GM18909 (cell line): Measurements from ENCODE around the gene FAM131A.

Experiments used
- ATAC-seq: cut with Tn5 transposase; IDR thresholded peaks from one replicate; pipeline ENCODE4 v1.9.1; 2021; ENCODE audit warnings: mild to moderate bottlenecking; ENCODE audit not compliant: unreplicated experiment, poor library complexity

Gene FAM131A

DNA sequence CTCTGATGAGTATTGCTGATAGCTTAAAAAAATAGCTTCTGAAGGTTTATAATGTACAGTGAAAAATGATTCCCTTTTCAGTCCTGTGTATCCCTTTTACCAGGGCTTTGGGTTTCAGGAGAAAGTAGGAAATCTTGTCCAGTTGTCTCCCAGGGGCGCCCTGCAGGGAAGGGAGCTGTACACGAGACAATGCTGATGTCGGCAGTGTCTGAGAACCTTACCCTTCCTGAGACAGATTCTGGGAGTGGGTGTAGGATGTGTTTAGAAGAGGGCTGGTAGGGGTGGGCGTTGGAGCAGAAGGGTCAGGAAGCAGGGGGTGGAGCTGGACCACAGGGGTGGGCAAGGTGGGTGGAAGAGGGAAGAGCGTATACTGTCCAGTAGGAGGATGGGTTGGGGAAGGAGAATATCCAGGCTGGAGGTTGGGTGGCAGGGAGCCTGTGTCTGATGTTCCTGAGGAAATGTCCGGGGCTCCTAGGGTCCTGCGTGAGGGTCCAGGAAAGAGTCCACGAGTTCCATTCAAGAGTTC lies 35.0 kb downstream of the FAM131A start:
- no peak for ATAC-seq

DNA sequence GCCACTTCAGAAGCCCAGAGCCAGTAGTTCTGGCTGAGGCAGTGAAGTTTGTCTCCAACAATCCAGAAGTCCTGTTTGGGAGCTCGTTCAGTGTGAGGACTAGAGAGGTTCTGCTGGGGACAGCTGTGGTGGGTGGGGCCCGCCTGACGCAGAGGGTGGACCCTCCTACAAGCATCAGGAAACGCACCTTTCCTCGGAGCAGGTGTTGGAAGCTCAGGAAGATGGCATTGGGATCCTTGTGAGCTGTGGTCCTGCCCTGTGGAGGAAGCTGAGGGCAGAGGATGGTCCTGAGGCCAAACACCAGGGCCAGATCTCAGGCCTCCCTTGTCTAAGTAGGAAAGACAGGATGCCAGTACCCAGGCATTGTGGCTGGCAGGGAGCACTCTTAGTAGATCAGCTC lies 35.5 kb downstream of the FAM131A start:
- ATAC-seq: no peak

DNA sequence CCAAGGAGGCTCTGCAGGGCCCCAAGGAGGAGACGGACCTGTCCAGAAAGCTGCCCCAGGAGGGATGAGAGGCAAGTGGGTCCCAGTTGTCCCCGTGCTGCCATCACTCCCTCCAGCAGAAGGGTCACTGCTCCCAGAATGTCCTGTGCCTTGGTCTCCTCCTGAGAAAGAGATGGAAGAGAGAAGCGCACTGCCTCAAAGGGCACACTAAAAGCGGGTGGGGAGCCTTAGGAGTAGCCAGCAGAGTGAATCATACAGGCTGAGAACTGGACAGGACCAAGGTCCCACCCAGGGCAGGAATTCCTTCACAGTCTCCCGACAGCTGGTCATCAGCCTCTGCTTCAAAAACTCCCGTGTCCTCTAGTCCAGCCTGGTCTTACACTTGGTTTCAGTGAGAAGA lies 36.0 kb downstream of the FAM131A start:
- no peak for ATAC-seq

DNA sequence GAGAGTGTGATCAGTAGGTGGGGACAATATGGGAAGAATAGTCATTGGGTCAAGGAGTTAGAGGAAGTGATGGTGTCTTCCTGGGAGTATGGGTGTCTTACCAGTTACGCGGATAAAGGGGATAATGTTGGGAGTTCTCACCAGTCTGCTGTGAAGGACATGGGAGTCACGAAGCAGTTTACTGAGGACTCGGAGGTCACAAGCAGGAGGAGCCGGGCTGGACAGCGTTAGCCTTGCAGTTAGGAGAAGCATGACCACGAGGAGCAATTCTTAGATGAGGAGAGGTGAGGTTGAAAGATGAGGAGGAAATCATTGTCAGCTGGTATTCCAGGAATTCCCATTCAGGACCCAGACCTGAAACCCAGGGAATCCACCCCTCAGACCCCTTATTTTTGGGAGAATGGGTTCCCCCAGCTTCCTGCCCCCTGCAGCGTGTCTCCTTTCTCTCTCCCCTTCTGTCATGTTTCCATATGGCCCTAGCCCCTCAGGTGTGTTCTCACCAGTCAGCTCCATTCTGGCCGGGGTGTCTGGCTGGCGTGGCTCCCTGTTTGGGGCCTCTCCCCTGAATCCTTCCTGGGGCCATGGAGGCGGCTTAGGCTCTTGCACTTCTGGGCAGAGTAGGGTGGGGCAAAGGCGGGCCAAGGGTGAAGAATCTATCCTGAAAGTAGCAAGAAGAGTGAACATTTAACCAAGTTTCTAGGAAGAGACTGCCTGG lies 38.5 kb downstream of the FAM131A start:
- ATAC-seq: no peak

DNA sequence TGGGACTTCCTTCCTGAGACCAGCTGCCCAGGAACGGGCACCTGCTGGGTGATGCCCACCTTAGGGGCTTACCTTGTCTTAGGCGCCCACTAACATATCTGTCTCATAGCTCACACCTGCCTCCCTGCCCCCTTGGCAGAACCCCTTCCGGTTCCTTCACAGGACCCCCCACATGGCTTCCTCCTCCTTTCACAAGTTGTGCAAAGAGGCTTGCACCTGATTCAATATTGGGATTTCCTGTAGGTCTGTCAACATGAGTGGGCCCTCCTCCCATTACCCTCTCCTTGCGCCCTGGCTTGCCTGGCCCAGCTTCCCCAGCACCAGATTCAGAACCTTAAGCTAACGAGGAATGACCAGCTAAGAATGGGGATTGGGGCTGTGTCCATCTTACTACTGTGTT lies 40.0 kb downstream of the FAM131A start:
- ATAC-seq: no peak

DNA sequence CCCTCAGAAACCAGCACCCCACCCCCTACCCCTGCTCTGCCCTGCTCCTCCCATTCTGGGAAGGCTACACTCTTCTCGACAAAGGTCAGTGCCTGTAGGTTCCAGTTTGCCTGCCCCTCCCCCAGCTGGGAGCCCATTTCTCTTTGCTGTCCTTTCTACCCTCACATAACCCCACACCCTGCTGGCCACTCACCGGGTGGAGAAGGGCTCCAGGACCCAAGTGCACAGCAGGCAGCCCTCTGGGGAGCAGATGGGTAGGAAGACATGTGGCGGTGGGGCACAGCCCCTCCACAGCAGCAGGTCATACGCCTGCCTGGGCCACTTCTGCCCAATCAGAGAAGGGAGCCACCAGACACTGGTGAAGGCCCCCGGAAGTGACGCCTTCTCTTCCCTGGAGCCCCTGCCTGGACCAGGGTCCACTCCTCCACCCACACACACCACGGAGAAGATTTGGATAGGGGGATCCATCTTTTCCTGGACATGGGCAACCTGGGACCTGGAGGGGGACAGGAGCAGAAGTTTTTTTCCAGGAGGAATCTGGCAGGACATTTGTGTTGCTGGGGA lies 40.6 kb downstream of the FAM131A start, which contains the start of gene THPO:
Gene THPO (minus strand): TSS at position 326 of the 564 bp plus-strand sequence. CDS start 1,948 bp downstream, outside the sequence.
- ATAC-seq: no peak

DNA sequence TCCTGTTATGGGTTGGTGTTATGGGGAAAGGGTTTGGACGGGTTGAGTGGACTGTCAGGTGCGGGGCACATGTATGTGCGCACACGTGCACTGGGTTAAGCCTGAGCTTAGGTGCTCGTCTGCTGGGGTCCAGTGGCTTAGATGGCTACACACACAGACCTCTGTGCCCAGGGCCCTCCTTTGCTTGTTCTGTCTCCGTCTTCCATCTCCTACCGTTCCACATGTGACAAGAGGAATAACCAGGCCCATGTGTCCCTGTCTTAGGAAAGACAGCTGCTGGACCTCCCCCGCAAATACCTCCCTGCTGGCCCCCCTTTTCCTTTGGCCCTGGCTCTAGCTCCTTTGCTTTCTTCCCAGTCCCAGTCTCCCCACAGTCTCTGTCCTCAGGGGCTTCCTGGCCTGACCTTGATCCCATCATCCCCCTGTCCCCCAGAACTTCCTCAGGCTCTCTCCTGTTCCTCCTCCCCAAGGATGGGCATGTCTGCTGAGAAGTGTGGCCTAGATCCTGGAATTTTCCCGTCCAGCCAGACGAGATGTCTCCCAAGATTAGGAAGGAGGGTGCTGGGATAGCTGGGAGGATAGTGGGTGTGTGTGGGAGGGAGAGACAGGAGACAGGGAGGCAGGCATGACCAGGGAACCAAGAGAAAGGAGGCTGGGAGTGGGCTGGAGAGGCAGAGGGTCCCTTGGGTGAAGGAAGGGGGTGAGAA lies 41.4 kb downstream of the FAM131A start:
- ATAC-seq: no peak

DNA sequence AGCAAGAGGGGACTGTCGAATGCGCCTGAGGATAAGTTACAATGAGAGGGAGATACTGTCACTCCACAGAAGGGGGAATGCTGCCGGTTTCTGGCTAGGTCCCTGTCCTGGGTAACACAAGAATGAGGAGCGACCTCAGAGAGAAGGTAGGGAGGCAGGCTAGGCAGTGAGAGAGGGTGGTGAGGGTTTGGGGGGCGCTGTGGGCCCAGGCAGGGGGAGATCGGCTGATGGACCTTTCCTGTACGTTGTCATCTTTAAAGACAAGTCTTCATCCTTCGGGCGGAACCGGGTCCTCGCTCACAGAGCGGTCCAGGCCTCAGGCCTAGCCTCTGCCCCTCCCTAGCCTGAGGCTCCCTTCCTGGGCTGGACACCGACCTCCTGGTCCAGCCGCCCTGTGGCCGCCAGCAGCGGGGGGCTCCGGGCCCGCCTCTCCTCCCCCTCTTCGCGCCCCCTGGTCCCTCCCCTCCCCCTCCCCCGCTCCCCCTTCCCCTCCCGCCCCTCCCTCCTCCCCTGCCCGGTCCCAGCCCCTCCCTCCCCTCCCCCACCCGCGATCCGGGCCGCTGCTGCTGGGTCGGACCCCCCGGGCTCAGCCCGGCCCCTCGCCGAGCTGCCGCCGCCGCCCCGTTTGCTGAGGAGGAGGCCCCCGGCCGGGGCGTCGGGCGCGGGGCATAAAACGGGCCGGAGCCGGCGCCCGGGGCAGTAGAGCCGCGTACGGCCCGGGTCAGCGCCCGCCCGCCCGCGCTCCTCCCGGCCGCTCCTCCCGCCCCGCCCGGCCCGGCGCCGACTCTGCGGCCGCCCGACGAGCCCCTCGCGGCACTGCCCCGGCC lies 42.2 kb downstream of the FAM131A start, which contains the start of gene CHRD:
Gene CHRD (plus strand): TSS at position 697 of the 827 bp plus-strand sequence. CDS start 265 bp downstream, outside the sequence.
- ATAC-seq: no peak

DNA sequence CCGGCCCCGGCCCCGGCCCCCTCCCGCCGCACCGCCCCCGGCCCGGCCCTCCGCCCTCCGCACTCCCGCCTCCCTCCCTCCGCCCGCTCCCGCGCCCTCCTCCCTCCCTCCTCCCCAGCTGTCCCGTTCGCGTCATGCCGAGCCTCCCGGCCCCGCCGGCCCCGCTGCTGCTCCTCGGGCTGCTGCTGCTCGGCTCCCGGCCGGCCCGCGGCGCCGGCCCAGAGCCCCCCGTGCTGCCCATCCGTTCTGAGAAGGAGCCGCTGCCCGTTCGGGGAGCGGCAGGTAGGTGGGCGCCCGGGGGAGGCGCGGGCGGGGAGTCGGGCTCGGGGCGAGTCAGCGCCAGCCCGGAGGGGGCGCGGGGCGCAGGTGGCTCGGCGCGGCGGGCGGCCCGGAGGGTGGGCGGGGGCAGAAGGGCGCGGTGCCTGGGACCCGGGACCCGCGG lies 42.8 kb downstream of the FAM131A start:
- no peak for ATAC-seq

DNA sequence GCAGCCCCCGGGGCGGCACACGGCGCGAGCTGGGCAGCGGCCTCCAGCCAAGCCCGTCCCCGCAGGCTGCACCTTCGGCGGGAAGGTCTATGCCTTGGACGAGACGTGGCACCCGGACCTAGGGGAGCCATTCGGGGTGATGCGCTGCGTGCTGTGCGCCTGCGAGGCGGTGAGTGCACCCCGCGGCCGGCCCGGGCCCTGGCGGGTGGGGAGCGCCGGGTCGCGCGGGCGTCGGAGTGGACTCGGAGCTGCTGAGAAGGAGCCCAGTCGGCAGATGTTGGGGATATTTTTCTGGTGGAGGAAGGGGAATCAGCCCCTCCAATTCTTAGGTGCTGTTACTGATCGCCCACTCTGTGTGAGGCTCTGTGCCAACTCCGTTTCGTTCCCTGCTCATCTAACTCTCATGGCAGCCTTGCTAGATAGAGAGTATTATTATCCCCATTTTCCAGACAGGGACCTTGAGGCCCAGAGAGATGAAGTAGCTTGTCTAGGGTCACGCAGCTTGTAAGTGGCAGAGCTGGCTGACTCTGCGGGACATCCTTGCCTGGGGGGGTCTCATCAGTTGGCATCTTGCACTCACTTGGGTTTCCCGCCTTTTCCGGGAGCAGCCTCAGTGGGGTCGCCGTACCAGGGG lies 43.3 kb downstream of the FAM131A start:
- no peak for ATAC-seq

DNA sequence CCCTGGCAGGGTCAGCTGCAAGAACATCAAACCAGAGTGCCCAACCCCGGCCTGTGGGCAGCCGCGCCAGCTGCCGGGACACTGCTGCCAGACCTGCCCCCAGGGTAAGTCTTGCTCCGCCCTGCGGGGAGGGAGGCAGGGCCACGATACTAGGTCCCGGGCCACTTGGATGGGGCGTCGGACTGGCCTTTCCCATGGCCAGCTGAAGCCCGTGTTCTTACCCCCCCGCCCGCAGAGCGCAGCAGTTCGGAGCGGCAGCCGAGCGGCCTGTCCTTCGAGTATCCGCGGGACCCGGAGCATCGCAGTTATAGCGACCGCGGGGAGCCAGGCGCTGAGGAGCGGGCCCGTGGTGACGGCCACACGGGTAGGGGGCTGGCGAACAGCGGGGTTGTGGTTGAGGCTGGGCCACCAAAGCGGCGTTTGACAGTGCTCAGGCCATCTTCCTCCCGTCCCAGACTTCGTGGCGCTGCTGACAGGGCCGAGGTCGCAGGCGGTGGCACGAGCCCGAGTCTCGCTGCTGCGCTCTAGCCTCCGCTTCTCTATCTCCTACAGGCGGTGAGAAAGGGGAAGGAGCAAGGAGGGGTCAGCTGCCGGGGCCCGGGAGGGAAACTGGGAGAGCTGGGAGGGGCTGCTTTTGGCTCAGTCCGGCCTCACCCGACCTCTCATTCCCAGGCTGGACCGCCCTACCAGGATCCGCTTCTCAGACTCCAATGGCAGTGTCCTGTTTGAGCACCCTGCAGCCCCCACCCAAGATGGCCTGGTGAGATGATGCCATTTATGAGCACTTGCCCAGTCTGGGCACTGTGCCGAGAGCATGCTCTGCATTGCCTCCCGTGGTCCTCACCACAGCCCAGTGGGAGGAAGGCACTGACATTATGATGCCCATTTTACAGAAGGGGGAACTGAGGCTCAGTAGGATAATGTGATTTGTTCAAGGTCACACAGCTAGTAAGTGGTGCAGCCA lies 44.1 kb downstream of the FAM131A start:
- ATAC-seq: no peak

DNA sequence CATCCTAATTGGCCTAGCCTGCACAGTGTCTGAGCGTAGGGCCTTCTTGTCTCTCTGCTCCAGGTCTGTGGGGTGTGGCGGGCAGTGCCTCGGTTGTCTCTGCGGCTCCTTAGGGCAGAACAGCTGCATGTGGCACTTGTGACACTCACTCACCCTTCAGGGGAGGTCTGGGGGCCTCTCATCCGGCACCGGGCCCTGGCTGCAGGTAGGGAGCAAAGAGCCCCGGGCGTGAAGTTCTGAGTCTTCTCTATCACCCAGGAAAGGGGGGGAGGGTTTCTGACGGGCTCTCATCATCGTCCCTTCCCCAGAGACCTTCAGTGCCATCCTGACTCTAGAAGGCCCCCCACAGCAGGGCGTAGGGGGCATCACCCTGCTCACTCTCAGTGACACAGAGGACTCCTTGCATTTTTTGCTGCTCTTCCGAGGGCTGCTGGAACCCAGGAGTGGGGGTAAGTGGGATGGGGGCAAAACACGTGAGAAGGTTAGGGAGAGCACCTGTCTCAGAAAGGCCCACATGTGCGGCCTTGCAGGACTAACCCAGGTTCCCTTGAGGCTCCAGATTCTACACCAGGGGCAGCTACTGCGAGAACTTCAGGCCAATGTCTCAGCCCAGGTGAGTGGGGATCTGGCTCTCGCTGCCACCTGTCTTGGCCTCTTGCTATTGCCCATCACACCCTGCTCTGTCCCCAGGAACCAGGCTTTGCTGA lies 45.1 kb downstream of the FAM131A start:
- ATAC-seq: no peak

DNA sequence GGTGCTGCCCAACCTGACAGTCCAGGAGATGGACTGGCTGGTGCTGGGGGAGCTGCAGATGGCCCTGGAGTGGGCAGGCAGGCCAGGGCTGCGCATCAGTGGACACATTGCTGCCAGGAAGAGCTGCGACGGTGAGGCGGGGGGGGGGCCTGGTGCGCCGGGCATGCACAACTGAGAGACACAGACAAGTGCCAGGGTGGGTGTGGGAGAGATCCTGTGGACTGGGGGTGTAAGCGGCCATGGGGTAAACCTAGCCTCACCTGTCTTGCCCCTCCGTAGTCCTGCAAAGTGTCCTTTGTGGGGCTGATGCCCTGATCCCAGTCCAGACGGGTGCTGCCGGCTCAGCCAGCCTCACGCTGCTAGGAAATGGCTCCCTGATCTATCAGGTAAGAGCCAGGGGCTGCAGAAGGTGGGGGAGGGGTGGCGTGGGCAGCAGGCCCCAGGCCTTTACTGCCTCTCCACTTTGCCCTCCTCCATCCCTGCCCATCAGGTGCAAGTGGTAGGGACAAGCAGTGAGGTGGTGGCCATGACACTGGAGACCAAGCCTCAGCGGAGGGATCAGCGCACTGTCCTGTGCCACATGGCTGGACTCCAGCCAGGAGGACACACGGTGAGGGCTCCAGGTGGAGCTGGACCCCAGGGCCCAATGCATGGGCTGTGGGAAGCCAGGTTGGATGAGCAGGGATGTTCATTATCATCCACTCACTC lies 45.8 kb downstream of the FAM131A start:
- no peak for ATAC-seq

DNA sequence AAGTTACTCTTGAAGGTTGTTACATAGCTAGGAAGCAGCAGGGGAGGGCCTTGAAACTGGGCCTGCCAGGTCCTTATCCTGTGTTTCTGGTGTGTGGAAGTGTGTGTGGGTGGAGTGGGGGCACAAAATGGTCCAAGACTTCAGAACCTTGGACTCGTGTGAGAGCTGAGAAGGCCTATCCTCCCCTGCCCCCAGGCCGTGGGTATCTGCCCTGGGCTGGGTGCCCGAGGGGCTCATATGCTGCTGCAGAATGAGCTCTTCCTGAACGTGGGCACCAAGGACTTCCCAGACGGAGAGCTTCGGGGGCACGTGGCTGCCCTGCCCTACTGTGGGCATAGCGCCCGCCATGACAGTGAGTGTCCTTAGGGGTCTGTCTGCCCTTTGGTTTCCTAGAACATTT lies 46.9 kb downstream of the FAM131A start:
- ATAC-seq: no peak

DNA sequence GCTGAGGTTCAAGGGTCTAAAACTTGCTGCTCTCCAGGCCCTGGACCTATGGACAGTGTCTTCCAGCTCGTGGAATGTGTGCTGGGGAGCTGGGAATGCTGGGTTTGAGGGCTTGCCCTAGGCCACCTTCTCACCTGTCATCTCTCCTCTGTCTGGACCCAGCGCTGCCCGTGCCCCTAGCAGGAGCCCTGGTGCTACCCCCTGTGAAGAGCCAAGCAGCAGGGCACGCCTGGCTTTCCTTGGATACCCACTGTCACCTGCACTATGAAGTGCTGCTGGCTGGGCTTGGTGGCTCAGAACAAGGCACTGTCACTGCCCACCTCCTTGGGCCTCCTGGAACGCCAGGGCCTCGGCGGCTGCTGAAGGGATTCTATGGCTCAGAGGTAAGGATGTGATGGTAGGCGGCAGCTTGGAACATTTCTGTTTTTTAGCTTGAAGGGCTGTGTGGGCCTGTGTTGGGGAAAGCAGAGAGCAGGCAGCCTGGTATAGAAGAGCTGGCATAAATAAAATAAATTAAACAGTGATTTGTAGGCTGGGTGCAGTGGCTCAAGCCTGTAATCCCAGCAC lies 47.5 kb downstream of the FAM131A start:
- ATAC-seq: no peak

DNA sequence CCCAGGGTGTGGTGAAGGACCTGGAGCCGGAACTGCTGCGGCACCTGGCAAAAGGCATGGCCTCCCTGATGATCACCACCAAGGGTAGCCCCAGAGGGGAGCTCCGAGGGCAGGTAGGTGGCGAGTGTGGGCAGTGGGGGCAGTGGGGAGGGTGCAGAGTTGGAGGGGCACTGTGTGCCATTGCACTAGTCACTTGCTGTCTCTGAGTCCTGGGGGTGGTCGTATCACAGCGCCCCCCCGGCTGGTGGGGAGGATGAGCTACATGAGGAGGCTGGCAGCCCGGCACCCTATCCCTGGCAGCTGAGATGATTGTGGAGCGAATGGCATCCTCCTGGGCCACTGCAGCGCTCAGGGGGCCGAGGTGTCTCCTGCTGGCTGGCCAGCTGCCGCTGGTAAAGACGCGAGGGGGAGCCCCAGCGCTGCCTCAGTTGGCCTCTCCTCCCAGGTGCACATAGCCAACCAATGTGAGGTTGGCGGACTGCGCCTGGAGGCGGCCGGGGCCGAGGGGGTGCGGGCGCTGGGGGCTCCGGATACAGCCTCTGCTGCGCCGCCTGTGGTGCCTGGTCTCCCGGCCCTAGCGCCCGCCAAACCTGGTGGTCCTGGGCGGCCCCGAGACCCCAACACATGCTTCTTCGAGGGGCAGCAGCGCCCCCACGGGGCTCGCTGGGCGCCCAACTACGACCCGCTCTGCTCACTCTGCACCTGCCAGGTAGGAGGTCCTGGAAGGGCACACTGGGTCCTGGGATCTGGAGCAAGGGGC lies 48.8 kb downstream of the FAM131A start:
- no peak for ATAC-seq
